ENCODE data around the gene CNTROB. TPM values are rescaled to one million over a fixed set of nuclear protein-coding genes. Genes with fewer than 3 reads are reported as not detected.

Gene CNTROB
- total RNA-seq, 1 donor, result 25.5 TPM

GRCh38 chr17:7940743-7941142, 8.7 kb downstream of the CNTROB start:
- no peak for DNase-seq (ENCODE audit: low read depth)
- no peak overlapping the region for H3K4me3 ChIP-seq (ENCODE audit: low read depth, low read length)
- TF ChIP-seq CTCF (IDR thresholded peaks at IDR 0.05; ENCODE audit: insufficient read depth, low read depth, low read length), result no peak

DNA sequence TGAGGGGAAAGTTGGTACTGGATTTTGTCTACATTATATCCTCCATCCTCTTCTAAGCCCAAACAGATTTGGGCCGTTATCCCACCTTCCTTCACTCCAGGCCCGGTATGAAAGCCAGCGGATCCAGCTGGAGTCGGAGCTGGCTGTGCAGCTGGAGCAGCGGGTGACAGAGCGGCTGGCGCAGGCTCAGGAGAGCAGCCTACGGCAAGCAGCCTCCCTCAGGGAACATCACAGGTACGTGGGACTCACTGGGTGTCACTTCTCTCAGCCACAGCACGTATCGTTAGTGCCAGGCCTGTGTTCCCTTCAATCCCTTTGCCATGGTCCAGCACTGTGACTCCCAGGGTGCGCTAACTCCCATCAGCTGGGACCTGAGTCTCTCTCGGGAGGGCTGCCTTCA, 11.3 kb downstream of the CNTROB start:
- no peak overlapping the region for H3K4me3 ChIP-seq (ENCODE audit: low read depth, low read length)
- DNase-seq (ENCODE audit: low read depth), result no peak
- no peak for TF ChIP-seq CTCF (IDR thresholded peaks at IDR 0.05; ENCODE audit: insufficient read depth, low read depth, low read length)

GRCh38 chr17:7944326-7944725, 12.3 kb downstream of the CNTROB start:
- H3K4me3 ChIP-seq (ENCODE audit: low read depth, low read length), result no peak overlapping the region
- no peak for TF ChIP-seq CTCF (IDR thresholded peaks at IDR 0.05; ENCODE audit: insufficient read depth, low read depth, low read length)
- DNase-seq (ENCODE audit: low read depth), result no peak

GRCh38 chr17:7945651-7946050, 13.6 kb downstream of the CNTROB start:
- DNase-seq (ENCODE audit: low read depth), result no peak
- no peak overlapping the region for H3K4me3 ChIP-seq (ENCODE audit: low read depth, low read length)
- no peak for TF ChIP-seq CTCF (IDR thresholded peaks at IDR 0.05; ENCODE audit: insufficient read depth, low read depth, low read length)

DNA sequence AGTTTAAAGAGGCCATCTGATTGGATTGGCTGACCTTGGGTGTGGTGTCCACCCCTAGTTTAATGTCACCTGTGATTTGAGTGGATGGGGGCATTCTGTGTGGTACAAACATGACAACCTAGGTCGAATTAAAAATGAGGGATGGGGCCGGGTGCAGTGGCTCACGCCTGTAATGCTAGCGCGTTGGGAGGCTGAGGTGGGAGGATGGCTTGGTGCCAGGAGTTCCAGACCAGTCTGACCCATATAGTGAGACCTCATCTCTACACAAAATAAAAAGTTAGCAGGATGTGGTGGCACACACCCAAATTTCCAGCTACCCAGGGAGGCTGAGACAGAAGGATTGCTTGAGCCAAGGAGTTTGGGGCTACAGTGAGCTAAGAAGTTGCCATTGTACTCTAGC, 14.4 kb downstream of the CNTROB start:
- no peak for TF ChIP-seq CTCF (IDR thresholded peaks at IDR 0.05; ENCODE audit: insufficient read depth, low read depth, low read length)
- no peak overlapping the region for H3K4me3 ChIP-seq (ENCODE audit: low read depth, low read length)
- no peak for DNase-seq (ENCODE audit: low read depth)

GRCh38 chr17:7947651-7948050, 15.6 kb downstream of the CNTROB start:
- DNase-seq (ENCODE audit: low read depth), result no peak
- no peak overlapping the region for H3K4me3 ChIP-seq (ENCODE audit: low read depth, low read length)
- TF ChIP-seq CTCF (IDR thresholded peaks at IDR 0.05; ENCODE audit: insufficient read depth, low read depth, low read length), result no peak

DNA sequence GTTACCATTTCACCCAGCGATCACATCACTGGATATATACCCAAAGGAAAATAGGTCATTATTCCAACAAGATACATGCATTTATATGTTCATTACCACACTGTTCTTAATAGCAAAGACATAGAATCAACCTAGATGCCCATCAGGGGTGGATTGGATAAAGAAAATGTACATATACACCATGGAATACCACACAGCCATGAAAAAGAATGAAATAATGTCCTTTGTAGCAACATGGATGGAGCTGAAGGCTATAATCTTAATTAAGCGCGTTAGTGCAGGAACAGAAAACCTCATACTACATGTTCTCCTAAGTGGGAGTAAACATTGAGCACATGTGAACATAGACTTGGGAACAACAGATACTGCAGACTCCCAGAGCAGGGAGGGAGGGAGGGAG, 18.6 kb downstream of the CNTROB start:
- no peak for TF ChIP-seq CTCF (IDR thresholded peaks at IDR 0.05; ENCODE audit: insufficient read depth, low read depth, low read length)
- H3K4me3 ChIP-seq (ENCODE audit: low read depth, low read length), result no peak overlapping the region
- no peak for DNase-seq (ENCODE audit: low read depth)
